HCT116 (cell line): ENCODE data around the gene FBP1. TPM values are rescaled to one million over a fixed set of nuclear protein-coding genes. Genes with fewer than 3 reads are reported as not detected.

Experiments used
- ATAC-seq: fragments of 200-7000 bp; cut with Tn5 transposase; 2 replicates; pipeline ENCODE4 v1.9.1; 2020; ENCODE audit warnings: mild to moderate bottlenecking, moderate library complexity
- BruUV-seq: library from RNA; stranded (reverse); fragments of 400-500 nt; replicated peaks from 2 replicates; lab custom pipeline; 2021; lab: Mats Ljungman, UMichigan
- CTCF ChIA-PET: fragments of 300-600 bp; sonication (Branson Sonifier 250); formaldehyde crosslinking; loops from one replicate; lab custom pipeline; 2021; ENCODE audit warnings: antibody characterized with exemption; lab: Charles Lee
- POLR2A ChIA-PET: fragments of 300-600, 350-600 bp; sonication (Branson Sonifier 250); formaldehyde crosslinking; loops from one replicate; lab custom pipeline; 2021; ENCODE audit warnings: antibody characterized with exemption; lab: Charles Lee
- RAD21 ChIA-PET, 2 experiments: fragments of 300-600 bp; sonication (Branson Sonifier 250); formaldehyde crosslinking; loops; one replicate each; lab custom pipeline; 2023; ENCODE audit warnings: low total read pairs in 2 of 2; ENCODE audit not compliant: uncharacterized antibody in 2 of 2, unreplicated experiment in 2 of 2, low non-redundant PET in 1 of 2; lab: Charles Lee
- DNase-seq: peaks from one replicate; pipeline ENCODE4 v3.0.0-alpha.2; 2010; ENCODE audit warnings: low read depth, low spot score
- H2AFZ ChIP-seq: fragments of 200-600 bp; shearing (Covaris generic), sonication (generic); 2 replicates; pipeline ENCODE4 v1.6.1; 2017; ENCODE audit warnings: low read depth, mixed run types, mixed read lengths, antibody characterized with exemption, low read length; ENCODE audit not compliant: poor library complexity, severe bottlenecking
- H3K27ac ChIP-seq: 2 replicates; pipeline ENCODE4 v1.5.1; 2012; ENCODE audit warnings: low read depth, low read length
- H3K27me3 ChIP-seq: fragments of 200-600 bp; sonication (generic); 2 replicates; pipeline ENCODE4 v1.6.1; 2016; ENCODE audit warnings: mixed run types, low read length, mixed read lengths; ENCODE audit not compliant: insufficient read depth
- H3K36me3 ChIP-seq, 2 experiments: fragments of 200-500 bp in 1 of 2; fragments of 200-600 bp in 1 of 2; sonication (Bioruptor generic) in 1 of 2; sonication (generic) in 1 of 2; 2 replicates each; pipeline versions ENCODE4 v1.5.1 to v1.6.1; 2014 to 2016; ENCODE audit warnings: low read length in 2 of 2, inconsistent platforms in 1 of 2, mixed read lengths in 1 of 2, mixed run types in 1 of 2; ENCODE audit not compliant: insufficient read depth in 2 of 2, control insufficient read depth in 1 of 2
- H3K4me1 ChIP-seq, 2 experiments: fragments of 200-600 bp in 1 of 2; sonication (generic) in 1 of 2; 2 replicates each; pipeline versions ENCODE4 v1.5.1 to v1.6.1; 2012 to 2017; ENCODE audit warnings: low read length in 2 of 2, inconsistent platforms in 1 of 2, mild to moderate bottlenecking in 1 of 2, mixed read lengths in 1 of 2, mixed run types in 1 of 2, moderate library complexity in 1 of 2; ENCODE audit not compliant: insufficient read depth in 2 of 2, control insufficient read depth in 1 of 2
- H3K4me2 ChIP-seq: fragments of 200-600 bp; sonication (generic); 2 replicates; pipeline ENCODE4 v1.6.1; 2017; ENCODE audit warnings: mixed run types, low read length, mixed read lengths
- H3K4me3 ChIP-seq, 2 experiments: fragments of 200-600 bp in 1 of 2; sonication (generic) in 1 of 2; replicated peaks in 1 of 2; 2 replicates each; pipeline ENCODE4 v1.5.1; 2011 to 2016; ENCODE audit warnings: low read length in 2 of 2, control low read depth in 1 of 2, low read depth in 1 of 2, mild to moderate bottlenecking in 1 of 2, mixed read lengths in 1 of 2, mixed run types in 1 of 2
- H3K79me2 ChIP-seq: fragments of 200-600 bp; sonication (generic); 2 replicates; pipeline ENCODE4 v1.6.1; 2017; ENCODE audit warnings: mild to moderate bottlenecking, mixed run types, low read length, moderate library complexity, mixed read lengths; ENCODE audit not compliant: insufficient read depth
- H3K9ac ChIP-seq: fragments of 200-600 bp; sonication (generic); 2 replicates; pipeline ENCODE4 v1.6.1; 2016; ENCODE audit warnings: low read length, mixed read lengths
- H3K9me2 ChIP-seq: fragments of 200-600 bp; sonication (generic), shearing (Covaris generic); 2 replicates; pipeline ENCODE4 v1.6.1; 2017; ENCODE audit warnings: mixed run types, mild to moderate bottlenecking, moderate library complexity; ENCODE audit not compliant: insufficient read depth
- H3K9me3 ChIP-seq, 2 experiments: fragments of 200-500 bp in 1 of 2; fragments of 200-600 bp in 1 of 2; sonication (Bioruptor generic) in 1 of 2; sonication (generic) in 1 of 2; 2 replicates each; pipeline ENCODE4 v1.6.1; 2014 to 2017; ENCODE audit warnings: low read length in 2 of 2, mixed read lengths in 2 of 2, inconsistent platforms in 1 of 2, low read depth in 1 of 2, mild to moderate bottlenecking in 1 of 2, mixed run types in 1 of 2, moderate library complexity in 1 of 2; ENCODE audit not compliant: control insufficient read depth in 1 of 2, insufficient read depth in 1 of 2
- H4K20me1 ChIP-seq: fragments of 200-600 bp; sonication (generic), shearing (Covaris generic); 2 replicates; pipeline ENCODE4 v1.6.1; 2017; ENCODE audit warnings: mixed run types, mild to moderate bottlenecking, moderate library complexity; ENCODE audit not compliant: insufficient read depth
- ATF3 ChIP-seq: IDR thresholded peaks from 2 replicates; pipeline ENCODE4 v1.6.1; 2012
- CBX3 ChIP-seq: IDR thresholded peaks from 2 replicates; pipeline ENCODE4 v1.6.1; 2012; ENCODE audit warnings: low read depth
- CEBPB ChIP-seq: IDR thresholded peaks from 2 replicates; pipeline ENCODE4 v1.6.1; 2012; ENCODE audit warnings: low read depth
- CTCF ChIP-seq, 3 experiments: fragments of 200-600 bp in 1 of 3; sonication (generic) in 1 of 3; IDR thresholded peaks in 2 of 3; conservative IDR thresholded peaks in 1 of 3; 2 replicates each; pipeline ENCODE4 v1.5.1; 2012 to 2017; ENCODE audit warnings: low read depth in 2 of 3, low read length in 2 of 3, antibody characterized with exemption in 1 of 3, borderline replicate concordance in 1 of 3, control low read depth in 1 of 3, mild to moderate bottlenecking in 1 of 3, mixed read lengths in 1 of 3, mixed run types in 1 of 3, moderate library complexity in 1 of 3; ENCODE audit not compliant: insufficient read depth in 1 of 3
- ELF1 ChIP-seq: IDR thresholded peaks from 2 replicates; pipeline ENCODE4 v1.6.1; 2012; ENCODE audit warnings: low read depth, borderline replicate concordance
- EZH2 ChIP-seq: fragments of 200-600 bp; sonication (generic); IDR thresholded peaks from 2 replicates; pipeline ENCODE4 v1.6.1; 2017; ENCODE audit warnings: antibody characterized with exemption, mixed run types
- JUND ChIP-seq: IDR thresholded peaks from 2 replicates; pipeline ENCODE4 v1.6.1; 2012
- MAX ChIP-seq: IDR thresholded peaks from 2 replicates; pipeline ENCODE4 v1.6.1; 2012
- POLR2A ChIP-seq: IDR thresholded peaks from 2 replicates; pipeline ENCODE4 v1.7.0; 2011; ENCODE audit warnings: borderline replicate concordance; ENCODE audit not compliant: insufficient read depth, insufficient read length; ENCODE audit errors: extremely low read depth
- POLR2AphosphoS5 ChIP-seq: IDR thresholded peaks from 2 replicates; pipeline ENCODE4 v1.6.1; 2011; ENCODE audit warnings: mild to moderate bottlenecking, low read depth, low read length, moderate library complexity
- RAD21 ChIP-seq: IDR thresholded peaks from 2 replicates; pipeline ENCODE4 v1.6.1; 2012; ENCODE audit warnings: low read depth, mild to moderate bottlenecking
- REST ChIP-seq: IDR thresholded peaks from 2 replicates; pipeline ENCODE4 v1.6.1; 2012; ENCODE audit warnings: low read depth
- SIN3A ChIP-seq: IDR thresholded peaks from 2 replicates; pipeline ENCODE4 v1.6.1; 2012; ENCODE audit warnings: low read depth
- SP1 ChIP-seq: IDR thresholded peaks from 2 replicates; pipeline ENCODE4 v1.6.1; 2012; ENCODE audit warnings: low read depth
- TCF7L2 ChIP-seq: IDR thresholded peaks from 2 replicates; pipeline ENCODE4 v1.7.0; 2011; ENCODE audit warnings: borderline replicate concordance, inconsistent platforms; ENCODE audit not compliant: insufficient read depth, insufficient read length; ENCODE audit errors: extremely low read depth
- YY1 ChIP-seq: IDR thresholded peaks from 2 replicates; pipeline ENCODE4 v1.6.1; 2011; ENCODE audit warnings: low read length, low read depth, moderate library complexity, mild to moderate bottlenecking; ENCODE audit not compliant: insufficient replicate concordance; ENCODE audit errors: extremely low read depth
- ZBTB33 ChIP-seq: IDR thresholded peaks from 2 replicates; pipeline ENCODE4 v1.6.1; 2011; ENCODE audit warnings: mild to moderate bottlenecking, low read length, moderate library complexity; ENCODE audit not compliant: insufficient replicate concordance; ENCODE audit errors: extremely low read depth
- ZNF274 ChIP-seq: fragments of 200-500 bp; sonication (Bioruptor generic); IDR thresholded peaks from 2 replicates; pipeline ENCODE4 v1.6.1; 2014; ENCODE audit warnings: mild to moderate bottlenecking, low read depth, low read length, inconsistent platforms
- intact Hi-C: fragments of 100-400 bp; cut with micrococcal nuclease; formaldehyde crosslinking; loops from 2 replicates; pipeline ENCODE4 v1.10.0; 2022
- total RNA-seq: library from RNA; stranded (reverse); gene quantifications from one replicate; pipeline ENCODE4 v1.2.1, GENCODE V29; 2021; ENCODE audit not compliant: unreplicated experiment

The FBP1 gene
- total RNA-seq, 1 experiment from 2014 or later = 0.42 TPM

- TF ChIP-seq ELF1 (no peak), POLR2AphosphoS5 (no peak), SP1 (no peak), CEBPB (no peak), POLR2A (no peak), YY1 (no peak), JUND (no peak), CTCF (IDR thresholded peaks at IDR 0.05 in 2 of 3, conservative IDR thresholded peaks at IDR 0.05 in 1 of 3; ENCODE audit: borderline replicate concordance in 1 of 3, insufficient read depth in 1 of 3, low read depth in 2 of 3, low read length in 2 of 3) (no peak), TCF7L2 (no peak), RAD21 (no peak), MAX (no peak)
Measured at GRCh38 chr9:94644543-94644942, 5.2 kb upstream of the FBP1 start (continued).

GRCh38 chr9:94643741-94644140 is 4.4 kb upstream of the FBP1 start:
- TF ChIP-seq ZNF274 (no peak), CBX3 (no peak), EZH2 (no peak), REST (no peak), ATF3 (no peak), JUND (no peak), SIN3A (no peak), ZBTB33 (no peak), YY1 (no peak), POLR2A (no peak)
- ATAC-seq (no peak), DNase-seq (no peak)
- Histone ChIP-seq H3K27me3 (no peaks in the 10 kb centered on the region), H3K9me2 (no peaks in the 10 kb centered on the region), H2AFZ (no peak overlapping the region), H3K36me3 (no peaks in the 10 kb centered on the region), H3K9ac (no peak overlapping the region), H3K27ac (no peak overlapping the region), H3K4me2 (no peak overlapping the region), H3K79me2 (no peaks in the 10 kb centered on the region), H3K4me3 (no peak overlapping the region), H3K9me3 (no peaks in the 10 kb centered on the region), H4K20me1 (no peaks in the 10 kb centered on the region), H3K4me1 (peaks cover 0 to 4% of the 10 kb centered on the region in 2 experiments; a peak in 2 of 4 replicates)
- POLR2A ChIA-PET = no interaction called here
- BruUV-seq = no TSS peak
- RAD21 ChIA-PET = no interaction called here
- intact Hi-C loops = no loop called here
- CTCF ChIA-PET = no interaction called here
